ENCODE measurements around the gene IL9R. TPM values are rescaled to one million over a fixed set of nuclear protein-coding genes. Genes with fewer than 3 reads are reported as not detected.

IL9R gene
- total RNA-seq: under 1 TPM in 2 of 4 donors, not detected in 2; 0.40 to 0.56 TPM

DNA sequence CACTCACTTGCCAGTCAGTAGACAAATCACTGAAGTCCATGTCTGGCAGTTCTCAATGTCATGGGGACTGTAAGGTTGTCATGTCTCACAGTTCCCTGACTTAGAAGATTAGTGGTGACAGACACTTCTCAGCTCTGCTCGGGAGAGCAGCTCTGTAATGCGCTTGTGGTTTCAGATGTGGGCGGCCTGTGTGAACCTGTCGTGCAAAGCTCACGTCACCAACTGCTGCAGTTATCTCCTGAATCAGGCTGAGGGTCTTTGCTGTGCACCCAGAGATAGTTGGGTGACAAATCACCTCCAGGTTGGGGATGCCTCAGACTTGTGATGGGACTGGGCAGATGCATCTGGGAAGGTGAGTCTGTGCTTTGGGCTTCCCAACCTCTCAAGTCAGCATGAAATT is at the start of gene IL9R:
Gene IL9R (plus strand): TSS at position 261 of the 400 bp plus-strand sequence. CDS start 64 bp downstream, at position 325.
- no peak within 1 kb of the TSS for H3K27ac ChIP-seq
- no peak within 1 kb of the TSS for H3K4me3 ChIP-seq (replicated peaks in 1 of 3)
- DNase-seq: no peak
- 64 to 78% methylated on average over 5 of the region's 5 CpGs for WGBS, 2 donors
- H3K36me3 ChIP-seq: no peaks in the 10 kb centered on the region
- H3K9me3 ChIP-seq: no peaks in the 10 kb centered on the region
- H3K27me3 ChIP-seq: no peaks in the 10 kb centered on the region
- TF ChIP-seq CTCF (IDR thresholded peaks at IDR 0.05) (no peak), POLR2A (IDR thresholded peaks at IDR 0.05) (no peak)
- intact Hi-C loops (cut with DNase I): no loop called here
- no peaks in the 10 kb centered on the region for H3K4me1 ChIP-seq

DNA sequence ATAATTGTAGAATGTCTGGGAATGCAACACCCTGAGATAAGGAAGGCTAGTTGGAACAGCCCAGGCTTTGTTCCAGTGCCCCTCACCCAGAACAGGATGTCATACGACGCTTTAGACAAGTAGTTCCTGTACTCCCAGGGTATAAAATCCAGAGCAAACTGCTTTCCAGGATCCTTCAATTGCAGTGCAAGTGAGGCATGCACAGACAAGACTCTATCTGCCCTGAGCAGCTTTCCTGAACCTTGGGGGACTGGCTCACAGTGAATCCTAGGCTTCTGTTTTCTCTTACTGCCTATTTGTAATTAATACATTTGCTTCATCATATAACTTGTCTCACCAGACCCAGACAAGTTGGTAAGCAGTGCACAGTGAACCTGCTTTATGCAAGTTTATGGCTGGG is 48.4 kb upstream of the IL9R start:
- TF ChIP-seq POLR2A (IDR thresholded peaks at IDR 0.05) (no peak), CTCF (IDR thresholded peaks at IDR 0.05) (no peak)
- H3K27me3 ChIP-seq: no peaks in the 10 kb centered on the region
- H3K4me1 ChIP-seq: no peaks in the 10 kb centered on the region
- H3K27ac ChIP-seq: no peak overlapping the region
- no peak for DNase-seq
- no peaks in the 10 kb centered on the region for H3K9me3 ChIP-seq
- 56 to 84% methylated on average over 2 of the region's 2 CpGs for WGBS, 2 donors
- no peaks in the 10 kb centered on the region for H3K36me3 ChIP-seq
- intact Hi-C loops (cut with DNase I): no loop called here
- no peak overlapping the region for H3K4me3 ChIP-seq (replicated peaks in 1 of 3)

GRCh38 chrX:155951237-155951789 is 46.2 kb upstream of the IL9R start:
- no peak for DNase-seq
- Histone ChIP-seq H3K27ac (no peak overlapping the region), H3K4me3 (replicated peaks in 1 of 3) (no peak overlapping the region), H3K9me3 (no peaks in the 10 kb centered on the region), H3K27me3 (no peaks in the 10 kb centered on the region), H3K36me3 (no peaks in the 10 kb centered on the region), H3K4me1 (no peaks in the 10 kb centered on the region)
- intact Hi-C loops (cut with DNase I): no loop called here
- TF ChIP-seq POLR2A (IDR thresholded peaks at IDR 0.05): no peak
- TF ChIP-seq CTCF (IDR thresholded peaks at IDR 0.05): no peak
- 74 to 75% methylated on average over 3 of the region's 3 CpGs for WGBS, 2 donors

- Histone ChIP-seq H3K36me3 (no peaks in the 10 kb centered on the region), H3K27ac (no peak overlapping the region), H3K9me3 (no peaks in the 10 kb centered on the region), H3K4me3 (replicated peaks in 1 of 3) (no peak overlapping the region), H3K4me1 (no peaks in the 10 kb centered on the region), H3K27me3 (no peaks in the 10 kb centered on the region)
- intact Hi-C loops (cut with DNase I): no loop called here
- DNase-seq: no peak
- no peak for TF ChIP-seq CTCF (IDR thresholded peaks at IDR 0.05)
- TF ChIP-seq POLR2A (IDR thresholded peaks at IDR 0.05): no peak
- WGBS, 2 donors: 54 to 69% methylated on average over 3 of the region's 3 CpGs
These were observed 44.4 kb upstream of the IL9R start for GRCh38 chrX:155953055-155953454.

DNA sequence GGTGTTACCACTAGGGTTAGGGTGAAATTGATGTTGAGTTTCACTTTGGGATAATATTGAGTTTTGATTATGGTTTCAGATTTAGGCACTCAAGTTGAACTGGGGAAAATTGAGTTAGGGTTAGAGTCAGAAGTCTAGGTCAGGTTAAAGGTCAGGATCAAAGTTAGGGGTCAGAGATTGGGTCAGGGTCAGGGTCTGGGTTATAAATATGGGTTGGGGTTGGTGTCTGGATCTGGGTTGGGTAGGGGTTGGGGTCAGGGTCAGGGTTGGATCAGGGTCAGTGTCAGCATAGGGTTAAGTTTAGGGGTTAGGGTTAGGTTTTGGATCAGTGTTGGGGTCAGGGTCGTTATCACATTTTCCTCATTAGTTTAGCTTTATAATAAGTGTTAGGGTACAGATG is 42.7 kb upstream of the IL9R start:
- DNase-seq: no peak
- Histone ChIP-seq H3K36me3 (no peaks in the 10 kb centered on the region), H3K27me3 (no peaks in the 10 kb centered on the region), H3K4me3 (replicated peaks in 1 of 3) (no peak overlapping the region), H3K4me1 (no peaks in the 10 kb centered on the region), H3K9me3 (no peaks in the 10 kb centered on the region), H3K27ac (no peak overlapping the region)
- WGBS, 2 donors: 26 to 39% methylated on average over 1 of the region's 1 CpG
- no peak for TF ChIP-seq CTCF (IDR thresholded peaks at IDR 0.05)
- TF ChIP-seq POLR2A (IDR thresholded peaks at IDR 0.05): no peak
- intact Hi-C loops (cut with DNase I): no loop called here
